ENCODE results near the gene TSPEAR.

Gene TSPEAR

DNA sequence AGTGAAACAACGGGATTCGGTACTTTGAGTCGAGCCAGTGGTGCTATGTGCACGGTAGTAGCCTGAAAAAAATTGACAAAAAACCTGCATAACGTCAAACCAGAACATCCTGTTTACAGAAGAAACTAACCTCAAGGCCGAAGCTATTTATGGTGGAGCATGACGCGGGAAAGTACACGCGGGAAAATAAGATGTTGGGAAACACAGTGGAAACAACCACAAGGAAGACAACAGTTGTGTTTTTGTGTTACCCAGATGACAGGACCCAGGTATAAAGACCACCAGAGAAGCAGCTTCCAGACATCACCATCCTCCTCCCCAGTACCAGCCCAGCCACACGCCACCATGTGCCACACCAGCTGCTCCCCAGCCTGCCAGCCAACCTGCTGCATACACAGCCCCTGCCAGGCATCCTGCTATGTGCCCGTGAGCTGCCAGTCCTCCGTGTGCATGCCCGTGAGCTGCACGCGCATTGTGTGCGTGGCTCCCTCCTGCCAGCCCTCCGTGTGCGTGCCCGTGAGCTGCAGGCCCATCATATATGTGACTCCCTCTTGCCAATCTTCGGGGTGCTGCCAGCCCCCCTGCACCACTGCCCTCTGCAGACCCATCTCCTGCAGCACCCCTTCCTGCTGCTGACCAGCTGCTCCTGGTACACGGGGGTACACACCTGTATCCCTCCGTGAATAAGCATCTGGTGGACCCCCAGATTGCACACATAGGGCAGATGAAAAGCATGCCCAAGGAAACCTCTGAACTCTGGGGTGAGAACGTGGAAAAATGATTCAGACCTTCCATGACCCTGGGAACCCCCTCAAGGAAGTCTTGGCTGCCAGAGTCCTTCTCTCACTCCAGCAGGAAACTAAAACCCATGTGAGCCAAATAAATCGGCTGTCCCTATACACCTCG, 53.5 kb downstream of the TSPEAR start, which contains the start of gene KRTAP12-3:
TSS of gene KRTAP12-3 (plus strand) at position 298 of the 906 bp plus-strand sequence. CDS start at position 346, 48 bp downstream.
- TF ChIP-seq CTCF (IDR thresholded peaks at IDR 0.05; ENCODE audit: insufficient read depth, low read depth, low read length, missing control alignments): no peak
- no peak within 1 kb of the TSS for H3K4me3 ChIP-seq (ENCODE audit: low read length)
- no peak for DNase-seq (ENCODE audit: low read depth)

- H3K4me3 ChIP-seq (ENCODE audit: low read length): no peak overlapping the region
- no peak for TF ChIP-seq CTCF (IDR thresholded peaks at IDR 0.05; ENCODE audit: insufficient read depth, low read depth, low read length, missing control alignments)
- no peak for DNase-seq (ENCODE audit: low read depth)
These were observed 54.5 kb downstream of the TSPEAR start for GRCh38 chr21:44656868-44657267.

DNA sequence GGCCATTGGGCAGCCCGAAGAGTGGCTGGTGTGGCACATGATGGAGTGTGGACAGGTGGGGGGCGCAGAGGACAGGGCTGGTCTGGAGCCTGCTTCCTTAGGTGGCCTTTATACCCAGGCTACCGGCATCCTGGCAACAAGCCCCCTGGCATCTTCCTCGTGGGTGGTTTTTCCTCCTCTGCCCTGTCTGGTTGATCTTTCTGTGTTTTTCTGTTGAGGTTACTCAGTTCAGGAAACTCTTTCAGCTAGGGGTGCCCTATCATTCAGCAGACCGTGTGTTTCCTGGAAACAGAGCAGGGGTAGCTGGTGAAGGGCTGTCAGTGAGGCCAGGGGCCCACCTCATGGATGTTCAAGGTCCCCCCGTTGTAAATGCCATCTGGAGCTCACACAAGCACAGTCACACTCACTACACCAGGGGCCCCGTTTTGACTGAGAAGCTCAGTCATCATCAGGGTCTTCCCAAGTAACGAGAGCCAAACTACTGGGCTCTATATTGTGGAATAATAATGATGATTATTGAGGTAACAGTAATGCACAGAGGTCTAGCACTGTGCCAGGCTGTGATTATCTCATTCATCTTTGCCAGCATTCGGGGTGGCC, 56.7 kb downstream of the TSPEAR start, which contains the start of gene KRTAP12-4:
TSS of gene KRTAP12-4 (minus strand) at position 84 of the 600 bp plus-strand sequence. CDS start at position 39, 45 bp downstream.
- no peak within 1 kb of the TSS for H3K4me3 ChIP-seq (ENCODE audit: low read length)
- DNase-seq (ENCODE audit: low read depth): no peak
- TF ChIP-seq CTCF (IDR thresholded peaks at IDR 0.05; ENCODE audit: insufficient read depth, low read depth, low read length, missing control alignments): no peak

DNA sequence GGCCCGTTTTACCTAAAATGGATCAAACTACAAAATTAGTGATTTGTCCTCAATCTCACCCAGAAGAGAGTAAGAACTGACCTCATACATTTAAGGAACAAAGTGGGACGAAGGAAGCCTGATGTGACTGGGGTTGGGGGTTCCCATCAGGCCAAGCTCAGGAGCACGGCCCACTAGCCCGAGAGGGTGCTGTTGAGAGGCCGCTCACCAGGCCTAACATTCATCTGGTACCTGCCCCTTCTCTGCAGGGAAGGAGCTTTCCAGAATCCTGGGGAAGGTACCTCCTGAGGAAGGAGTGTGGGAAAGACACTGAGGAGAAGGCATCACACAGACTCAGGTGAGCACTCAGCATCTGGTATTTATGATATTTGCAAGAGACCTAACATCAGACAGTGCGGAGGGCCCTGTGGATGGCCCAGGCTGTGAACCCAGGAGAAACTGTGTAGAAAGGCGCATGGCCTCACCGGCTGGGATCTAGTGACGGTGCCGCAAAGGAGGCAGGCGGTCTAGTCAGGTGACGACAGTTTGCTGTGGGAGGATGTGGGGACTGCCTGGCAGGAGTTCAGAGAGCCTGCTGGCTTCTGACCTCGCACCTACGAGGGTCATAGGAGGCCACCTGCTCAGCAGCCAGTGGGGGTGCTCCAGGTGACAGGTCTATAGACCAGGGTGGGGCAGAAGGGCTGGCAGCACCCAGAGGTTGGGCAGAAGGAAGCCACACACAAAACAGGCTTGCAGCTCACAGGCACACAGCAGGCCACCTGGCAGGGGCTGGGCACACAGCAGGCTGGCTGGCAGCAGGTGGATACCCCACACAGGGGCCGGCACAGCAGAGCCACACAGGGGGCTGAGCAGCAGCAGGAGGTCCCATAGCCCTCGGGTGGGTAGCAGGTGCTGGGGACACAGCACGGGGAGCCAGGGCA, 57.5 kb downstream of the TSPEAR start:
- no peak overlapping the region for H3K4me3 ChIP-seq (ENCODE audit: low read length)
- no peak for TF ChIP-seq CTCF (IDR thresholded peaks at IDR 0.05; ENCODE audit: insufficient read depth, low read depth, low read length, missing control alignments)
- no peak for DNase-seq (ENCODE audit: low read depth)

DNA sequence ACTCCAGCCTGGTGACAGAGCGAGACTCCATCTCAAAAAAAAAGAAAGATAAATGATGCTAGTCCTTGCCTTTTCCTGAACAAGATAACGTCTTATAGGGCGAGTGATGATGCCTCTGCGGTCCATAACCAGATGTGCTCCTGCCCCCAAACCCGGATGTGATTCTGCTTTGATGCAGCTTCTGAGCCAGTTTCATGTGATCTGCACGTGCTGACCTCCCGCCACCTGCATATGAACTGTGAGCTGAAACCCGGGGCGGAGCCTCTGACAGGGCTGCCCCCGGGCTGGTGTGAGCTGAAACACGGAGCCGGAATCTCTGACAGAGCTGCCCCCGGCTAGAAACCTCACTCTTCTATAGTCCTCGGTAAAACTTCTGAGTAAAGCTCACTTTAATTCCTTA, 58.2 kb downstream of the TSPEAR start:
- no peak for TF ChIP-seq CTCF (IDR thresholded peaks at IDR 0.05; ENCODE audit: insufficient read depth, low read depth, low read length, missing control alignments)
- H3K4me3 ChIP-seq (ENCODE audit: low read length): no peak overlapping the region
- DNase-seq (ENCODE audit: low read depth): no peak

DNA sequence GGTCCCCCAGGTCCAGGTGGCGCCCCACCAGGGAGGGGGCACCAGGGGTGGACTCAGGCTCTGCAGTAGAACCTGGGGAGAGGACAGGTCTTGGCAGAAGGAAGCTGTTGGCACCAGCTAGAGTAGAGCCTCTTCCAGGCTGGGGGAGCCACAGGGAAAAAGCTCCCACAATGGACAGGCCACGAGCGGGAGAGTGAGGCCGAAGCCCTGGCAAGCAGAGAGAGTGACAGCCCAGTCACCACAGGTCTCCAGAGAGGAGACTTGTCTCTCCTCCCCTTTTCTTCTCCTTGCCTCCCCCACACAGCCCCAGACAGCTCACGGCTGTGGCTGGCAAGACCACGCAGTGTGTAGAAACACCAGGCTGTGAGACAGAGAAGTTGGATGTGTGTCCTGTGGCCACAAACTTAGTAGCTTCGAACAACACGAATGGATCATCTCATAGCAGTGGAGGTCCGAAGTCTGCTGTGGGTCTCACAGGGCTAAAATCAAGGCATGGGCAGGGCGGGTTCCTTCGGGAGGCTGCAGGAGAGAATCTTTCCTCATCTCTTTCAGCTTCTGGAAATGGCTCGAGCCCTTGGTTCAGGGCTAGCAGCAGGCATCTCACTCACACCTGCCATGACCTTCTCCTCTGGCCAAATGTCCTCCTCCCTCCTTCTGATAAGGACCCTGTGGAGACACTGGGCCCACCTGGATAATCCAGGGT, 60.2 kb downstream of the TSPEAR start:
- DNase-seq (ENCODE audit: low read depth): no peak
- H3K4me3 ChIP-seq (ENCODE audit: low read length): no peak overlapping the region
- TF ChIP-seq CTCF (IDR thresholded peaks at IDR 0.05; ENCODE audit: insufficient read depth, low read depth, low read length, missing control alignments): no peak
